Measurements from ENCODE around the gene POLD4. TPM values are rescaled to one million over a fixed set of nuclear protein-coding genes. Genes with fewer than 3 reads are reported as not detected.

POLD4 gene
- total and polyA plus RNA-seq, 4 donors, result 18.8 to 246 (median 86.0) TPM

DNA sequence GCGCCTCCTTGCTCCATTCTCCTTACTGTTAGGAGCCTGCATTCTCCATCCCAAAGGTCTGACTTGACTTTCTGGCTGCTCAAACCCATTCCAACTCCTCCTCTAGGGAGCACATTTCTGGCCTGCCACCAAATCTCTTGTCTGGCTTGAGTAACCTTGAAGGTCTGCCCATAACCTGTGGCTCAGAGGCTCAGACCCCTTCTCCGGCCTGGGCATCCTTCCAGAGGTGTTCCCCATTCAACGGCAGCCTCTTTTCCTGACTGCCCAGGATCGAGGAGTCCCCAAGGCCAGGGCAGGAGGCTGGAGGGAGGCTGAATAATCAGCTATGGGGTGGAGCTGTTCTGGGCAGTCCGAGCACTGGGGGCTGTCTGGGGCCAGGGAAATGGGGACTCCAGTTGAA, 40.6 kb upstream of the POLD4 start (continued):
- no peak for TF ChIP-seq MAX (IDR thresholded peaks at IDR 0.05)

DNA sequence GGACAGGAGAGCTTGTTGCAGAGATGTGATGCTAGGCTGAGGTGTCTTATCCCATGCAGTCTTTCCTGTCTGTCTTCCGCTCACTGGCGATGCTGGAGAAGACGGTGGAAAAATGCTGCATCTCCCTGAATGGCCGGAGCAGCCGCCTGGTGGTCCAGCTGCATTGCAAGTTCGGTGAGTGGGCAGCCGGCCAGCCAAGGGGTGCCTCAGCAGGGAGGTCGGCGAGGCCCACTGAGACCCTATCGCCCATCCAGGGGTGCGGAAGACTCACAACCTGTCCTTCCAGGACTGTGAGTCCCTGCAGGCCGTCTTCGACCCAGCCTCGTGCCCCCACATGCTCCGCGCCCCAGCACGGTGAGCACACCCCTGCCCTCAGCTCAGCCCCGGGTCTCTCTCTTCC, 40.1 kb upstream of the POLD4 start:
- peaks cover 12 to 25% (median 15%) of the 10 kb centered on the region in 4 donors for H3K36me3 ChIP-seq (ENCODE audit: control insufficient read depth in 4 of 4, insufficient read depth in 3 of 4, low read depth in 1 of 4, low read length in 3 of 4)
- TF ChIP-seq, protein P1, sequence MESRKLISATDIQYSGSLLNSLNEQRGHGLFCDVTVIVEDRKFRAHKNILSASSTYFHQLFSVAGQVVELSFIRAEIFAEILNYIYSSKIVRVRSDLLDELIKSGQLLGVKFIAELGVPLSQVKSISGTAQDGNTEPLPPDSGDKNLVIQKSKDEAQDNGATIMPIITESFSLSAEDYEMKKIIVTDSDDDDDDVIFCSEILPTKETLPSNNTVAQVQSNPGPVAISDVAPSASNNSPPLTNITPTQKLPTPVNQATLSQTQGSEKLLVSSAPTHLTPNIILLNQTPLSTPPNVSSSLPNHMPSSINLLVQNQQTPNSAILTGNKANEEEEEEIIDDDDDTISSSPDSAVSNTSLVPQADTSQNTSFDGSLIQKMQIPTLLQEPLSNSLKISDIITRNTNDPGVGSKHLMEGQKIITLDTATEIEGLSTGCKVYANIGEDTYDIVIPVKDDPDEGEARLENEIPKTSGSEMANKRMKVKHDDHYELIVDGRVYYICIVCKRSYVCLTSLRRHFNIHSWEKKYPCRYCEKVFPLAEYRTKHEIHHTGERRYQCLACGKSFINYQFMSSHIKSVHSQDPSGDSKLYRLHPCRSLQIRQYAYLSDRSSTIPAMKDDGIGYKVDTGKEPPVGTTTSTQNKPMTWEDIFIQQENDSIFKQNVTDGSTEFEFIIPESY (IDR thresholded peaks at IDR 0.05), result no peak
- TF ChIP-seq EGR1 (IDR thresholded peaks at IDR 0.05; ENCODE audit: low read depth in 2 of 2), result no peak
- no peak for TF ChIP-seq RAD21 (IDR thresholded peaks at IDR 0.05)
- TF ChIP-seq HNF4G (IDR thresholded peaks at IDR 0.05), result no peak
- TF ChIP-seq FOXA2 (IDR thresholded peaks at IDR 0.05), result no peak
- no peak for TF ChIP-seq MAX (IDR thresholded peaks at IDR 0.05)
- TF ChIP-seq TAF1 (conservative IDR thresholded peaks at IDR 0.05), result no peak
- H3K4me1 ChIP-seq (ENCODE audit: control insufficient read depth in 4 of 4, insufficient read depth in 4 of 4, low read length in 3 of 4), result peaks cover 0 to 26% (median 16%) of the 10 kb centered on the region in 4 donors
- 95% methylated on average over 18 of the region's 18 CpGs for whole genome bisulfite sequencing
- H3K4me3 ChIP-seq (ENCODE audit: low read depth in 1 of 3, low read length in 3 of 3), result no peak overlapping the region
- no peak for DNase-seq (ENCODE audit: low spot score)
- no peaks in the 10 kb centered on the region for H3K9me3 ChIP-seq (ENCODE audit: control insufficient read depth in 4 of 4, low read length in 3 of 4)
- no peak overlapping the region for H3K27ac ChIP-seq (ENCODE audit: low read depth in 1 of 2, low read length in 2 of 2)
- no peaks in the 10 kb centered on the region for H3K27me3 ChIP-seq (ENCODE audit: control insufficient read depth in 4 of 4, insufficient read depth in 4 of 4, low read length in 3 of 4)
- H3K9ac ChIP-seq (ENCODE audit: low read depth in 1 of 2, low read length in 2 of 2), result no peak overlapping the region

GRCh38 chr11:67392183-67392715, 38.9 kb upstream of the POLD4 start:
- no peaks in the 10 kb centered on the region for H3K9me3 ChIP-seq (ENCODE audit: control insufficient read depth in 4 of 4, low read length in 3 of 4)
- WGBS, result 5% methylated on average over 31 of the region's 31 CpGs
- H3K4me3 ChIP-seq (ENCODE audit: low read depth in 1 of 3, low read length in 3 of 3), result peak overlapping the region; percentile 81 to 94 (median 85)
- no peak for DNase-seq (ENCODE audit: low spot score)
- H3K27ac ChIP-seq (ENCODE audit: low read depth in 1 of 2, low read length in 2 of 2), result peak overlapping the region; percentile 52 to 63
- TF ChIP-seq, protein P2, sequence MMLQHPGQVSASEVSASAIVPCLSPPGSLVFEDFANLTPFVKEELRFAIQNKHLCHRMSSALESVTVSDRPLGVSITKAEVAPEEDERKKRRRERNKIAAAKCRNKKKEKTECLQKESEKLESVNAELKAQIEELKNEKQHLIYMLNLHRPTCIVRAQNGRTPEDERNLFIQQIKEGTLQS (IDR thresholded peaks at IDR 0.05), result no peak
- no peak for TF ChIP-seq SP1 (IDR thresholded peaks at IDR 0.05)
- TF ChIP-seq NR2F2 (IDR thresholded peaks at IDR 0.05), result no peak
- no peak for TF ChIP-seq RXRA (IDR thresholded peaks at IDR 0.05)
- no peak for TF ChIP-seq HNF4G (IDR thresholded peaks at IDR 0.05)
- TF ChIP-seq, protein P3, sequence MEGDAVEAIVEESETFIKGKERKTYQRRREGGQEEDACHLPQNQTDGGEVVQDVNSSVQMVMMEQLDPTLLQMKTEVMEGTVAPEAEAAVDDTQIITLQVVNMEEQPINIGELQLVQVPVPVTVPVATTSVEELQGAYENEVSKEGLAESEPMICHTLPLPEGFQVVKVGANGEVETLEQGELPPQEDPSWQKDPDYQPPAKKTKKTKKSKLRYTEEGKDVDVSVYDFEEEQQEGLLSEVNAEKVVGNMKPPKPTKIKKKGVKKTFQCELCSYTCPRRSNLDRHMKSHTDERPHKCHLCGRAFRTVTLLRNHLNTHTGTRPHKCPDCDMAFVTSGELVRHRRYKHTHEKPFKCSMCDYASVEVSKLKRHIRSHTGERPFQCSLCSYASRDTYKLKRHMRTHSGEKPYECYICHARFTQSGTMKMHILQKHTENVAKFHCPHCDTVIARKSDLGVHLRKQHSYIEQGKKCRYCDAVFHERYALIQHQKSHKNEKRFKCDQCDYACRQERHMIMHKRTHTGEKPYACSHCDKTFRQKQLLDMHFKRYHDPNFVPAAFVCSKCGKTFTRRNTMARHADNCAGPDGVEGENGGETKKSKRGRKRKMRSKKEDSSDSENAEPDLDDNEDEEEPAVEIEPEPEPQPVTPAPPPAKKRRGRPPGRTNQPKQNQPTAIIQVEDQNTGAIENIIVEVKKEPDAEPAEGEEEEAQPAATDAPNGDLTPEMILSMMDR (IDR thresholded peaks at IDR 0.05; ENCODE audit: low read depth, low read length, missing input control), result no peak
- TF ChIP-seq JUND (IDR thresholded peaks at IDR 0.05), result no peak
- TF ChIP-seq, protein P1 (IDR thresholded peaks at IDR 0.05), result no peak
- no peak for TF ChIP-seq RAD21 (IDR thresholded peaks at IDR 0.05)
- no peak for TF ChIP-seq FOXA2 (IDR thresholded peaks at IDR 0.05)
- no peak for TF ChIP-seq YY1 (IDR thresholded peaks at IDR 0.05)
- TF ChIP-seq MAX (IDR thresholded peaks at IDR 0.05), result no peak
- TF ChIP-seq FOXA1 (IDR thresholded peaks at IDR 0.05), result no peak
- no peak for TF ChIP-seq GABPA (IDR thresholded peaks at IDR 0.05 in 1 of 2, conservative IDR thresholded peaks at IDR 0.05 in 1 of 2)
- no peak for TF ChIP-seq TAF1 (conservative IDR thresholded peaks at IDR 0.05)
- no peak for TF ChIP-seq HNF4A (conservative IDR thresholded peaks at IDR 0.05)
- TF ChIP-seq, protein P4, sequence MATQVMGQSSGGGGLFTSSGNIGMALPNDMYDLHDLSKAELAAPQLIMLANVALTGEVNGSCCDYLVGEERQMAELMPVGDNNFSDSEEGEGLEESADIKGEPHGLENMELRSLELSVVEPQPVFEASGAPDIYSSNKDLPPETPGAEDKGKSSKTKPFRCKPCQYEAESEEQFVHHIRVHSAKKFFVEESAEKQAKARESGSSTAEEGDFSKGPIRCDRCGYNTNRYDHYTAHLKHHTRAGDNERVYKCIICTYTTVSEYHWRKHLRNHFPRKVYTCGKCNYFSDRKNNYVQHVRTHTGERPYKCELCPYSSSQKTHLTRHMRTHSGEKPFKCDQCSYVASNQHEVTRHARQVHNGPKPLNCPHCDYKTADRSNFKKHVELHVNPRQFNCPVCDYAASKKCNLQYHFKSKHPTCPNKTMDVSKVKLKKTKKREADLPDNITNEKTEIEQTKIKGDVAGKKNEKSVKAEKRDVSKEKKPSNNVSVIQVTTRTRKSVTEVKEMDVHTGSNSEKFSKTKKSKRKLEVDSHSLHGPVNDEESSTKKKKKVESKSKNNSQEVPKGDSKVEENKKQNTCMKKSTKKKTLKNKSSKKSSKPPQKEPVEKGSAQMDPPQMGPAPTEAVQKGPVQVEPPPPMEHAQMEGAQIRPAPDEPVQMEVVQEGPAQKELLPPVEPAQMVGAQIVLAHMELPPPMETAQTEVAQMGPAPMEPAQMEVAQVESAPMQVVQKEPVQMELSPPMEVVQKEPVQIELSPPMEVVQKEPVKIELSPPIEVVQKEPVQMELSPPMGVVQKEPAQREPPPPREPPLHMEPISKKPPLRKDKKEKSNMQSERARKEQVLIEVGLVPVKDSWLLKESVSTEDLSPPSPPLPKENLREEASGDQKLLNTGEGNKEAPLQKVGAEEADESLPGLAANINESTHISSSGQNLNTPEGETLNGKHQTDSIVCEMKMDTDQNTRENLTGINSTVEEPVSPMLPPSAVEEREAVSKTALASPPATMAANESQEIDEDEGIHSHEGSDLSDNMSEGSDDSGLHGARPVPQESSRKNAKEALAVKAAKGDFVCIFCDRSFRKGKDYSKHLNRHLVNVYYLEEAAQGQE (IDR thresholded peaks at IDR 0.05), result no peak
- peaks cover 0 to 23% (median 16%) of the 10 kb centered on the region in 4 donors for H3K4me1 ChIP-seq (ENCODE audit: control insufficient read depth in 4 of 4, insufficient read depth in 4 of 4, low read length in 3 of 4)
- no peaks in the 10 kb centered on the region for H3K27me3 ChIP-seq (ENCODE audit: control insufficient read depth in 4 of 4, insufficient read depth in 4 of 4, low read length in 3 of 4)
- peaks cover under 1 to 13% (median 8%) of the 10 kb centered on the region in 4 donors for H3K36me3 ChIP-seq (ENCODE audit: control insufficient read depth in 4 of 4, insufficient read depth in 3 of 4, low read depth in 1 of 4, low read length in 3 of 4)
- peak overlapping the region; percentile 36 to 53 for H3K9ac ChIP-seq (ENCODE audit: low read depth in 1 of 2, low read length in 2 of 2)
